ENCODE data around the gene VPS37C.

Gene VPS37C

GRCh38 chr11:61109671-61110070 is 51.6 kb downstream of the VPS37C start:
- no peak overlapping the region for H3K4me3 ChIP-seq (ENCODE audit: low read depth, low read length)
- TF ChIP-seq CTCF (IDR thresholded peaks at IDR 0.05; ENCODE audit: borderline replicate concordance, insufficient read depth, low read depth, low read length), result no peak

- TF ChIP-seq CTCF (IDR thresholded peaks at IDR 0.05; ENCODE audit: borderline replicate concordance, insufficient read depth, low read depth, low read length), result no peak
- no peak overlapping the region for H3K4me3 ChIP-seq (ENCODE audit: low read depth, low read length)
Measured at GRCh38 chr11:61108847-61109585, 52.2 kb downstream of the VPS37C start.

GRCh38 chr11:61107888-61108287 is 53.3 kb downstream of the VPS37C start:
- TF ChIP-seq CTCF (IDR thresholded peaks at IDR 0.05; ENCODE audit: borderline replicate concordance, insufficient read depth, low read depth, low read length), result no peak
- no peak overlapping the region for H3K4me3 ChIP-seq (ENCODE audit: low read depth, low read length)

- no peak for TF ChIP-seq CTCF (IDR thresholded peaks at IDR 0.05; ENCODE audit: borderline replicate concordance, insufficient read depth, low read depth, low read length)
- H3K4me3 ChIP-seq (ENCODE audit: low read depth, low read length), result no peak overlapping the region
Measured at GRCh38 chr11:61106894-61107470, 54.2 kb downstream of the VPS37C start.

GRCh38 chr11:61106296-61106695 is 54.9 kb downstream of the VPS37C start:
- no peak overlapping the region for H3K4me3 ChIP-seq (ENCODE audit: low read depth, low read length)
- TF ChIP-seq CTCF (IDR thresholded peaks at IDR 0.05; ENCODE audit: borderline replicate concordance, insufficient read depth, low read depth, low read length), result no peak

GRCh38 chr11:61104963-61105362 is 56.3 kb downstream of the VPS37C start:
- TF ChIP-seq CTCF (IDR thresholded peaks at IDR 0.05; ENCODE audit: borderline replicate concordance, insufficient read depth, low read depth, low read length), result no peak

GRCh38 chr11:61103851-61104423 is 57.3 kb downstream of the VPS37C start:
- no peak for TF ChIP-seq CTCF (IDR thresholded peaks at IDR 0.05; ENCODE audit: borderline replicate concordance, insufficient read depth, low read depth, low read length)
- no peak overlapping the region for H3K4me3 ChIP-seq (ENCODE audit: low read depth, low read length)

More at GRCh38 chr11:61104963-61105362, 56.3 kb downstream of the VPS37C start:
- H3K4me3 ChIP-seq (ENCODE audit: low read depth, low read length), result no peak overlapping the region
